ENCODE measurements around the gene ZNF607. TPM values are rescaled to one million over a fixed set of nuclear protein-coding genes. Genes with fewer than 3 reads are reported as not detected.

Gene ZNF607
- total RNA-seq, 4 donors from 2014 or later, result 1.5 to 5.7 (median 3.3) TPM

GRCh38 chr19:37654629-37655300 is 64.8 kb downstream of the ZNF607 start:
- peaks cover 0 to 8% (median 4%) of the 10 kb centered on the region in 3 donors for H3K9me3 ChIP-seq
- peak overlapping the region; percentile 84 to 98 (median 96) for H3K27ac ChIP-seq
- 1 to 2% methylated on average over 11 to 15 of the region's 40 CpGs for WGBS, 2 donors
- peaks cover 0 to 31% (median 19%) of the 10 kb centered on the region in 3 donors for H3K4me1 ChIP-seq
- H3K27me3 ChIP-seq, result no peaks in the 10 kb centered on the region
- no peak for TF ChIP-seq CTCF (IDR thresholded peaks at IDR 0.05)
- TF ChIP-seq POLR2A (IDR thresholded peaks at IDR 0.05), result no peak
- DNase-seq, result no peak
- intact Hi-C loops (cut with DNase I), result no loop called here
- H3K36me3 ChIP-seq, result peaks cover 0 to 19% (median 0%) of the 10 kb centered on the region in 3 donors
- peak overlapping the region; percentile 56 to 93 (median 83) for H3K4me3 ChIP-seq

DNA sequence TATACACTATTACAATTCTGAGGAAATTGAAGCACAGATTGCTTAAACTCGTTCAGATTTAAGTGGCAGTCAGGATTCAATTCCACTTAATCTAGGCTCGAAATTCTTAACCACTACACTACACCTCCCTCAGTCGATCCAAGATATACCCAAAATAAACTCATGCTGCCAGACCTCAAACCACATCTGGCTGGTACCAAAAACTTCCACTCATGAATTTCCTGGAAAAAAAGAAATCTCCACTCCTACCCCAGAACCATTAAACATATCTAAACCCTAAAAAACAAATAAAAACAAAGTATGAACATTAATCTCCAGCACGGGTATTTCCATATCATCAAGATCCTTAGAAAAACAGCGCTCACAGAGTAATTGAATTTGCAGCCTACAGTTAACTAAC is 65.4 kb downstream of the ZNF607 start:
- no peak for TF ChIP-seq POLR2A (IDR thresholded peaks at IDR 0.05)
- no peak for TF ChIP-seq CTCF (IDR thresholded peaks at IDR 0.05)
- H3K27ac ChIP-seq, result peak overlapping the region; percentile 84 to 98 (median 96)
- WGBS, 2 donors, result 0 to 1% methylated on average over 5 of the region's 5 CpGs
- H3K4me1 ChIP-seq, result peaks cover 0 to 31% (median 19%) of the 10 kb centered on the region in 3 donors
- H3K9me3 ChIP-seq, result peaks cover 0 to 15% (median 4%) of the 10 kb centered on the region in 3 donors
- no peak for DNase-seq
- H3K27me3 ChIP-seq, result no peaks in the 10 kb centered on the region
- H3K36me3 ChIP-seq, result peaks cover 0 to 25% (median 0%) of the 10 kb centered on the region in 3 donors
- peak overlapping the region; percentile 56 to 93 (median 83) for H3K4me3 ChIP-seq
- intact Hi-C loops (cut with DNase I), result no loop called here

Small RNA genes within 50 kb of the gene (small RNA-seq; reads per million reads assigned to genes)
- 0 reads per million in 4 donors for gene SELENOKP1

Other genes with a start within 250 kb of the ZNF607 start
- 1 to 10 TPM; 1.2 to 3.4 (median 2.0) TPM for gene ZNF793, start 212.8 kb downstream of the ZNF607 start, total RNA-seq
- gene ZNF571, start 125.0 kb downstream of the ZNF607 start, total RNA-seq, result 1 to 10 TPM in 3 of 4 donors, under 1 TPM in 1; 0.95 to 4.6 (median 2.1) TPM
- gene ZNF540, start 124.9 kb downstream of the ZNF607 start, total RNA-seq, result 1 to 10 TPM in 1 of 4 donors, under 1 TPM in 3; 0.44 to 2.5 (median 0.82) TPM
- 10 to 100 TPM in 1 of 4 donors, 1 to 10 TPM in 3; 3.4 to 13.9 (median 5.3) TPM for gene ZFP30, start 64.3 kb downstream of the ZNF607 start, total RNA-seq
- gene ZNF573, start 59.8 kb upstream of the ZNF607 start, total RNA-seq, result 1 to 10 TPM; 2.0 to 8.4 (median 5.1) TPM
- not detected for gene WDR87, start 186.8 kb upstream of the ZNF607 start, total RNA-seq
- gene SIPA1L3, start 187.4 kb upstream of the ZNF607 start, total RNA-seq, result 10 to 100 TPM; 11.1 to 25.3 (median 14.5) TPM

Data from esophagus squamous epithelium (tissue), 5 donors.